Caco-2 (cell line): ENCODE measurements around the gene WDR17. TPM values are rescaled to one million over a fixed set of nuclear protein-coding genes. Genes with fewer than 3 reads are reported as not detected.

Experiments used
- BruUV-seq: library from RNA; stranded (reverse); fragments of 400-500 nt; replicated peaks from 2 replicates; lab custom pipeline; 2021; lab: Mats Ljungman, UMichigan
- CTCF ChIA-PET: fragments of 300-600 bp; sonication (Branson Sonifier 250); formaldehyde crosslinking; loops from one replicate; lab custom pipeline; 2022; ENCODE audit warnings: antibody characterized with exemption; lab: Charles Lee
- POLR2A ChIA-PET: fragments of 300-600 bp; sonication (Branson Sonifier 250); formaldehyde crosslinking; loops from one replicate; lab custom pipeline; 2022; ENCODE audit warnings: antibody characterized with exemption; lab: Charles Lee
- DNase-seq, 2 experiments: peaks; one replicate each; pipeline versions ENCODE4 v3.0.0 to v3.0.0-alpha.2; 2020 to 2022
- H3K27me3 ChIP-seq: replicated peaks from 2 replicates; pipeline ENCODE4 v1.6.0; 2011; ENCODE audit warnings: low read length; ENCODE audit not compliant: control insufficient read depth, insufficient read depth
- H3K36me3 ChIP-seq: 2 replicates; pipeline ENCODE4 v1.5.1; 2011; ENCODE audit warnings: low read length; ENCODE audit not compliant: control insufficient read depth, insufficient read depth
- H3K4me1 ChIP-seq: fragments of 250-450 bp; sonication (Bioruptor Pico); 2 replicates; pipeline ENCODE4 v1.5.1; 2020; ENCODE audit warnings: mild to moderate bottlenecking
- H3K4me3 ChIP-seq: 2 replicates; pipeline ENCODE4 v1.5.1; 2011; ENCODE audit warnings: low read depth, mild to moderate bottlenecking, control low read depth, low read length
- H3K9me3 ChIP-seq: fragments of 250-450 bp; sonication (Bioruptor Pico); 2 replicates; pipeline ENCODE4 v1.5.1; 2020; ENCODE audit warnings: mild to moderate bottlenecking, moderate library complexity
- H3K27ac Mint-ChIP-seq: one replicate; pipeline ENCODE4 v1.8.0; 2022; ENCODE audit warnings: mixed read lengths; ENCODE audit not compliant: unreplicated experiment
- H3K27me3 Mint-ChIP-seq: one replicate; pipeline ENCODE4 v1.8.0; 2022; ENCODE audit warnings: mixed read lengths; ENCODE audit not compliant: insufficient read depth, unreplicated experiment
- H3K36me3 Mint-ChIP-seq: one replicate; pipeline ENCODE4 v1.8.0; 2022; ENCODE audit warnings: mild to moderate bottlenecking, mixed read lengths; ENCODE audit not compliant: insufficient read depth, unreplicated experiment
- H3K4me1 Mint-ChIP-seq: one replicate; pipeline ENCODE4 v1.8.0; 2022; ENCODE audit warnings: low read depth, mixed read lengths; ENCODE audit not compliant: unreplicated experiment
- H3K4me3 Mint-ChIP-seq: one replicate; pipeline ENCODE4 v1.8.0; 2022; ENCODE audit warnings: mild to moderate bottlenecking, moderate library complexity, mixed read lengths; ENCODE audit not compliant: unreplicated experiment
- H3K9me3 Mint-ChIP-seq: one replicate; pipeline ENCODE4 v1.8.0; 2022; ENCODE audit warnings: mixed read lengths; ENCODE audit not compliant: unreplicated experiment
- intact Hi-C: fragments of 100-400 bp; cut with micrococcal nuclease; formaldehyde crosslinking; loops from one replicate; pipeline ENCODE4 v1.10.0; 2022; ENCODE audit not compliant: unreplicated experiment
- total RNA-seq: library from RNA; stranded (reverse); gene quantifications from 2 replicates; pipeline ENCODE4 v1.2.3, GENCODE V29; 2022
- TF ChIP-seq, protein P1 (sequence below), 2 experiments: fragments of 200-600 bp in 1 of 2; IDR thresholded peaks; 1 replicate in 1 of 2; 2 replicates in 1 of 2; pipeline versions ENCODE4 v1.5.1 to v1.8.0; 2011 to 2022; ENCODE audit warnings: antibody characterized with exemption in 1 of 2, control low read depth in 1 of 2, inconsistent platforms in 1 of 2, low read depth in 1 of 2, low read length in 1 of 2, mild to moderate bottlenecking in 1 of 2, moderate library complexity in 1 of 2; ENCODE audit not compliant: insufficient read depth in 1 of 2, severe bottlenecking in 1 of 2, unreplicated experiment in 1 of 2

The WDR17 gene
- total RNA-seq, 1 experiment from 2014 or later, result 0.52 TPM

DNA sequence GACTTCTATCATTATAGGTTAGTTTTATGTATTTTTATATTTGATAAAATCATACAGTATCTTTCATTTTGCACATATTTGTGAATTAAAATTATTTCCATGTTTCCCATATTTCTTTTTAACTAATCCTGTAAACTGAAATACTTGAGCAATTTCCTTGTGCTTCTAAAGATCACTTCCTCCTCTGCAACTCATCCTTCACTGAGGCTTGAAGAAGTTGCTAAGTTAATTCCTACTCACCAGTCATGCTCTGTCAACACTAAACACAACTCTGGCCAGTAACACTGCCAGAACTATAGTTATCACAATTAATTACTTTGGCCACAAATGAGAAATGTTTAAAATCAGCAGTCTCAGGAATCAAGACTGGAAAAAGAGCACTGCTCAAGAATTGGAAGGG lies 123.0 kb downstream of the WDR17 start:
- Histone ChIP-seq H3K4me3 (no peak overlapping the region), H3K9me3 (no peaks in the 10 kb centered on the region), H3K4me1 (no peaks in the 10 kb centered on the region), H3K27me3 (no peaks in the 10 kb centered on the region), H3K36me3 (no peaks in the 10 kb centered on the region)
- H3K4me1 Mint-ChIP-seq, result no peaks in the 10 kb centered on the region
- intact Hi-C loops, result no loop called here
- H3K27me3 Mint-ChIP-seq, result peaks cover 8% of the 10 kb centered on the region
- DNase-seq, result no peak
- no peak overlapping the region for H3K27ac Mint-ChIP-seq
- H3K4me3 Mint-ChIP-seq, result no peak overlapping the region
- BruUV-seq, result no TSS peak
- CTCF ChIA-PET, result no interaction called here
- TF ChIP-seq, protein P1, sequence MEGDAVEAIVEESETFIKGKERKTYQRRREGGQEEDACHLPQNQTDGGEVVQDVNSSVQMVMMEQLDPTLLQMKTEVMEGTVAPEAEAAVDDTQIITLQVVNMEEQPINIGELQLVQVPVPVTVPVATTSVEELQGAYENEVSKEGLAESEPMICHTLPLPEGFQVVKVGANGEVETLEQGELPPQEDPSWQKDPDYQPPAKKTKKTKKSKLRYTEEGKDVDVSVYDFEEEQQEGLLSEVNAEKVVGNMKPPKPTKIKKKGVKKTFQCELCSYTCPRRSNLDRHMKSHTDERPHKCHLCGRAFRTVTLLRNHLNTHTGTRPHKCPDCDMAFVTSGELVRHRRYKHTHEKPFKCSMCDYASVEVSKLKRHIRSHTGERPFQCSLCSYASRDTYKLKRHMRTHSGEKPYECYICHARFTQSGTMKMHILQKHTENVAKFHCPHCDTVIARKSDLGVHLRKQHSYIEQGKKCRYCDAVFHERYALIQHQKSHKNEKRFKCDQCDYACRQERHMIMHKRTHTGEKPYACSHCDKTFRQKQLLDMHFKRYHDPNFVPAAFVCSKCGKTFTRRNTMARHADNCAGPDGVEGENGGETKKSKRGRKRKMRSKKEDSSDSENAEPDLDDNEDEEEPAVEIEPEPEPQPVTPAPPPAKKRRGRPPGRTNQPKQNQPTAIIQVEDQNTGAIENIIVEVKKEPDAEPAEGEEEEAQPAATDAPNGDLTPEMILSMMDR (IDR thresholded peaks at IDR 0.05; ENCODE audit: insufficient read depth in 1 of 2, low read depth in 1 of 2, low read length in 1 of 2, severe bottlenecking in 1 of 2, unreplicated experiment in 1 of 2), result no peak
- no peaks in the 10 kb centered on the region for H3K9me3 Mint-ChIP-seq
- H3K36me3 Mint-ChIP-seq, result no peaks in the 10 kb centered on the region
- POLR2A ChIA-PET, result no interaction called here

DNA sequence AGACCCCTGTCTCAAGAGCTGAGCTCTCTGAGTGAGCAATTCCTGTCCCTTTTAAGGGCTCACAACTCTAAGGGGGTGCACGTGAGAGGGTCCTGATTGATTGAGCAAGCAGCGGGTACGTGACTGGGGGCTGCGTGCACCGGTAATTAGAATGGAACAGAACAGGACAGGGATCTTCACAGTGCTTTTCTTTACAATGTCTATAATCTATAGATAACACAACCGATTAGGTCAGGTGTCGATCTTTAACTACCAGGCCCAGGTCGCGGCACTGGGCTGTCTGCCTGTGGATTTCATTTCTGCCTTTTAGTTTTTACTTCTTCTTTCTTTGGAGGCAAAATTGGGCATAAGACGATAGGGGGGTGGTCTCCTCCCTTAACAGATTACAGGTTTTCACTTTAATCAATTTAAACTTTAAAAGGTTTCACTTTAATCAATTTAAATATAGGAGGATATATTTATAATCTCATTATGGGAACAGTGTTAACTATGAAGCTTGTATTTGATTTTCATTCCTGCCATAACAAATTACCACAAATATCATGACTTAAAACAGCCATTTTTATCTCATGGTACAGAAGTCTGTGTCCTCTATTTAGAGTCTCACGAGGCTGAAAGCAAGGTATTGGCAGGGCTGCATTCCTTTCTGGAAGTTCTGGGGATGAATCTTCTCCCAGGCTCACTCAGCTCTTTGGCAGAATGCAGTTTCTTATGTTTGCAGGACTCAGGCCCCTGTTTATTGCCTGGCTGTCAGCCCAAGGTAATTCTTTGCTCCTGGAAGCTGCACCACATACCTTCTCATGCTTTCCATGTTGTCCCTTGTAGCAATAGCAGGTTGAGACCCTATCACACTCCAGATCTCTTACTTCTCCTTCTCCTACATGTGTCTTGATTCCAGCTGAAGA lies 124.5 kb downstream of the WDR17 start:
- H3K4me1 ChIP-seq, result no peaks in the 10 kb centered on the region
- Mint-ChIP-seq H3K9me3 (no peaks in the 10 kb centered on the region), H3K27ac (no peak overlapping the region), H3K4me1 (no peaks in the 10 kb centered on the region), H3K36me3 (no peaks in the 10 kb centered on the region), H3K4me3 (no peak overlapping the region), H3K27me3 (peaks cover 8% of the 10 kb centered on the region)
- ChIA-PET POLR2A (no interaction called here), CTCF (no interaction called here)
- H3K9me3 ChIP-seq, result no peaks in the 10 kb centered on the region
- no peak for DNase-seq
- no peaks in the 10 kb centered on the region for H3K36me3 ChIP-seq
- TF ChIP-seq, protein P1 (IDR thresholded peaks at IDR 0.05; ENCODE audit: insufficient read depth in 1 of 2, low read depth in 1 of 2, low read length in 1 of 2, severe bottlenecking in 1 of 2, unreplicated experiment in 1 of 2), result no peak
- intact Hi-C loops, result no loop called here
- H3K4me3 ChIP-seq, result no peak overlapping the region
- BruUV-seq, result no TSS peak
- no peaks in the 10 kb centered on the region for H3K27me3 ChIP-seq

DNA sequence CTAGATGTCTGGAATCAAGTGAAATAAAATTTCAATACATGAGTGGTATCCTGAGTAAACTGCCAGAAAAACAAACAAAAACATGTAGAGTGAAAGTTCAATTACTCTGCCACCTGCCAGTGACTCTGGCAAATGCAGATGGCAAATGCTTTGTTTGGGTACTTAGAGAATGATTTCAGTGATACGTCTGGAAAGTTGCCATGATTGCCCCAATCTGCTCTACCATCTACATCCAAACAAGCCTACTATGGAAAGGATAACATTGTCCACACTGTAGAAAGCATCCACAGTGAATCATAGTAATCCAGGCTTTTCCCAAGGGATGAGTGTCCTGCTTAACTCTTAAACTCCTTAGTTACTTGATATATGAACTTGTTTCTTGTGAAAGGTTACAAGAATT lies 126.3 kb downstream of the WDR17 start:
- Histone ChIP-seq H3K4me3 (no peak overlapping the region), H3K27me3 (no peaks in the 10 kb centered on the region), H3K36me3 (no peaks in the 10 kb centered on the region), H3K9me3 (no peaks in the 10 kb centered on the region), H3K4me1 (peaks cover 3% of the 10 kb centered on the region; the same call in 1 of the 2 replicates)
- Mint-ChIP-seq H3K4me1 (peaks cover 5% of the 10 kb centered on the region), H3K27ac (no peak overlapping the region), H3K9me3 (no peaks in the 10 kb centered on the region), H3K4me3 (no peak overlapping the region), H3K36me3 (peaks cover 6% of the 10 kb centered on the region), H3K27me3 (peaks cover 11% of the 10 kb centered on the region)
- ChIA-PET CTCF (no interaction called here), POLR2A (no interaction called here)
- DNase-seq, result no peak
- intact Hi-C loops, result no loop called here
- BruUV-seq, result no TSS peak
- TF ChIP-seq, protein P1 (IDR thresholded peaks at IDR 0.05; ENCODE audit: insufficient read depth in 1 of 2, low read depth in 1 of 2, low read length in 1 of 2, severe bottlenecking in 1 of 2, unreplicated experiment in 1 of 2), result no peak
